B cell (primary cell): Measurements from ENCODE around the gene CEACAM16.

Source experiments
- EZH2 ChIP-seq: IDR thresholded peaks from 2 replicates; pipeline ENCODE4 v1.6.1; 2012; ENCODE audit warnings: borderline replicate concordance, low read depth, mild to moderate bottlenecking, moderate library complexity, low read length; ENCODE audit not compliant: insufficient read depth, poor library complexity, severe bottlenecking
- TF ChIP-seq, protein P1 (sequence below): fragments of 200-600 bp; IDR thresholded peaks from one replicate; pipeline ENCODE4 v1.8.0; 2022; ENCODE audit warnings: antibody characterized with exemption, mild to moderate bottlenecking

DNA sequence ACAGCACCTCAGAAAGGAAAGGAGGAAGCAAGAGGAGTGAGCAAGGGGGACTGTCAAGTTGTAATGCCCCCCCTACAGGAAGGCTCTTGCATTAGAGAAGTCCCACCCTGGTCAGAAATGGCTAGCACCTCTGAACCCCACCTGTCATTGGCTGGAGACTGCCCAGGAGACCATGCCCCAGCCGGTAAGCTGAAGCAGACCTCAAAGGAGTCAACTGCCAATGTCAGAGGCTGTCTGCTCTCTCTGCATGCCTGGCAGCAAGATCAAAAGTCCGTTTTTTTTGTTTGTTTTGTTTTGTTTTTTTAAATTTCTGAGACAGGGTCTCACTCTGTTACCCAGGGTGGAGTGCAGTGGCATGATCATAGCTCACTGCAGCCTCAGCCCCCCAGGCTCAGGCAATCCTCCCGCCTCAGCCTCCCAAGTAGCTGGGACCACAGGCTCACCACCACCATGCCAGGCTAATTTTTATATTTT is 41.4 kb downstream of the CEACAM16 start:
- TF ChIP-seq EZH2 = no peak
- TF ChIP-seq, protein P1, sequence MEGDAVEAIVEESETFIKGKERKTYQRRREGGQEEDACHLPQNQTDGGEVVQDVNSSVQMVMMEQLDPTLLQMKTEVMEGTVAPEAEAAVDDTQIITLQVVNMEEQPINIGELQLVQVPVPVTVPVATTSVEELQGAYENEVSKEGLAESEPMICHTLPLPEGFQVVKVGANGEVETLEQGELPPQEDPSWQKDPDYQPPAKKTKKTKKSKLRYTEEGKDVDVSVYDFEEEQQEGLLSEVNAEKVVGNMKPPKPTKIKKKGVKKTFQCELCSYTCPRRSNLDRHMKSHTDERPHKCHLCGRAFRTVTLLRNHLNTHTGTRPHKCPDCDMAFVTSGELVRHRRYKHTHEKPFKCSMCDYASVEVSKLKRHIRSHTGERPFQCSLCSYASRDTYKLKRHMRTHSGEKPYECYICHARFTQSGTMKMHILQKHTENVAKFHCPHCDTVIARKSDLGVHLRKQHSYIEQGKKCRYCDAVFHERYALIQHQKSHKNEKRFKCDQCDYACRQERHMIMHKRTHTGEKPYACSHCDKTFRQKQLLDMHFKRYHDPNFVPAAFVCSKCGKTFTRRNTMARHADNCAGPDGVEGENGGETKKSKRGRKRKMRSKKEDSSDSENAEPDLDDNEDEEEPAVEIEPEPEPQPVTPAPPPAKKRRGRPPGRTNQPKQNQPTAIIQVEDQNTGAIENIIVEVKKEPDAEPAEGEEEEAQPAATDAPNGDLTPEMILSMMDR = peak; percentile 10
